HUDEP-2 (cell line): ENCODE measurements around the gene TRIO.
A peak's percentile ranks its signal among the peaks of the same experiment; 100 is the strongest.
"Not testable (repeated sequence)": the region's sequence is repeated elsewhere in the genome, so short reads cannot be mapped to it uniquely, and the experiment has no call there.

Experiments used
- DNase-seq, 76 experiments: peaks; one replicate each; lab custom pipeline; 2025; ENCODE audit not compliant: unreplicated experiment in 76 of 76; lab: John Stamatoyannopoulos, UW

Gene TRIO

GRCh38 chr5:14367364-14367763 is 224.2 kb downstream of the TRIO start:
- no peak for DNase-seq

DNA sequence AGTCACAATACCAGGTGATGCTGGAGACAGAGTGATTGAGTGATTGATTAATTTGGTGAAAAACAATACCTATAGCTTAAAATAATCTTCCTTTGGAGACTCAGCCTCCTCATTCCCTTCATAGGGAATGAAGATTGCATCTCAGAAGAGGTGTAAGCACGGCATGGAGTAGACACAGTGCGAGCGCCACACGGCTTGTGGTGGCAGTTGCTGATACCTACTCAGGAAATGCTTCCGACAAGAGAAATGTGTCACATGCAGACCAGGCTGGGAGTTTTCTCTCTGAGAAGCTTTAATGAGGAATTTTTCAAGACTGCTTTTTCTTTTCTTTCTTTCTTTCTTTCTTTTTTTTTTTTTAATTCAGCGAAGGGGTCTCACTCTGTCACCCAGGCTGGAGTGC is 226.6 kb downstream of the TRIO start:
- no peak for DNase-seq

GRCh38 chr5:14370386-14370785 is 227.2 kb downstream of the TRIO start:
- DNase-seq = no peak

DNA sequence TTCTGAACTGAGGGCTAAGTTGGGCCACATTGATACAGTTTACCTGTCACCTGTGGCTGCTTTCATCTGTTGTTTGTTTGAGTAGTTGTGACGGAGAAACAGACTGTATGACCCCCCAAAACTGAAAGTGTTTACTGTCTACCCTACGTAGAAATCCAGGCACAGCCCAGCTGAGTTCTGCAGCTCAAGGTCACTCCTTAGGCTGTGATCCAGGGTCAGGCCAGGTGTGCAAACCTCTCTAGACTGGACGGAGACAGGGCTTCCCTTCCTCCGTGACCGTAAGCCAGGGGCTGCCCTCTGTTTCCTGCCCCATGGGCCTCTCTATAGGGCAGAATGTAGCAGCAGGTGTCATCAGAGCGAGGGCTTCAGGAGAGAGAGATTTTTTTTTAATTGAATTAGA is 230.5 kb downstream of the TRIO start:
- no peak for DNase-seq

GRCh38 chr5:14374100-14374499 is 231.0 kb downstream of the TRIO start:
- DNase-seq = no peak

GRCh38 chr5:14376789-14377188 is 233.6 kb downstream of the TRIO start:
- no peak for DNase-seq

DNA sequence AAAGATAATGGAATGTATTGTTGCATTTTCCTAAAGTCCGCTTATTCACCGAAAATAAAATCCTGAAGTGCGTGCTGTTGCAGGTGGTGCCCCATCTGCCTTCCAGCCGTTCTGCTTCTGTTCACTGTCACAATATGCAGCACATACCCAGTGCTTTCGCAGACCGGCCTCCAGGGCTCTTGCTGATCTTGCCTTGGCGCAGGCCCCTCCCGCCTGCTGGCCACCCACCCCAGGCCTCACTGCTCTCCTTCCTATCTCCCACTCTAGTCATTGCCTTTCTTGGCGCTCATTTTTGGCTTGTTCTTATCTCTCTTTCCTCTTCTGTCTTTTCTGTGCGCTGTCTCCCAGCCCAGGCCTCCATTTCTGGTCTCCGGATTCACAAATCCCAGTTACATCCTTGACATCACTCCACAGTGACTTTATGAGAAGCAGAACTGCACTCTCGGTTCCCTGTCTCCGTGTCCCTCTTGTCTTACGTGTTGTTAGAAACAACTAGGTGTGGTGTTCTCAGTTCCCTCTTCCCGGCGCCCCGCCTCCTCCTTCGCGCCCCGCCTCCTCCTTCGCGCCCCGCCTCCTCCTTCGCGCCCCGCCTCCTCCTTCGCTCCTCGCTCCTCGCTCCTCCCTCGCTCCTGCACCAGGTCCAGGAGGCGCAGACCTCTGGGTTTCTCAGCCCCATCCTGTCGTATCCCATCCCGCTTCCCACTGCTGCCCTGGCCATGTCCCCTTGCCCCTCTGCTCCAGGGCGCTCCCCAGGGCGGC is 236.8 kb downstream of the TRIO start:
- DNase-seq = no peak

DNA sequence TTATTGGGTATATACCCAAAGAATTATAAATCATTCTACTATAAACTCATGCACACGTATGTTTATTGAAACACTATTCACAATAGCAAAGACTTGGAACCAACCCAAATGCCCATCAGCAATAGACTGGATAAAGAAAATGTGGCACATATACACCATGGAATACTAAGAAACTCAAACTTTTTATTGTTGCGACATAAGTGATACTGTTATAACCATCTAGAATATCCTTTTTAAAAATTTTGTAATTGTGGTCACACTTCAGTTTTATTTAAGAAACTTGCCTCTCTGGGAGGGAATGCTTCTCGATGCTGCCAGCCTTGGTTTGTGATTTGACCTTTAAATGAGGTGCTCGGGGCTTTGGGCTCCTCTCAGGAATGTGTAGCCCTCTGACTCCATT is 237.6 kb downstream of the TRIO start:
- no peak for DNase-seq

- DNase-seq = no peak
Observed at GRCh38 chr5:14382640-14383039, 239.5 kb downstream of the TRIO start.

DNA sequence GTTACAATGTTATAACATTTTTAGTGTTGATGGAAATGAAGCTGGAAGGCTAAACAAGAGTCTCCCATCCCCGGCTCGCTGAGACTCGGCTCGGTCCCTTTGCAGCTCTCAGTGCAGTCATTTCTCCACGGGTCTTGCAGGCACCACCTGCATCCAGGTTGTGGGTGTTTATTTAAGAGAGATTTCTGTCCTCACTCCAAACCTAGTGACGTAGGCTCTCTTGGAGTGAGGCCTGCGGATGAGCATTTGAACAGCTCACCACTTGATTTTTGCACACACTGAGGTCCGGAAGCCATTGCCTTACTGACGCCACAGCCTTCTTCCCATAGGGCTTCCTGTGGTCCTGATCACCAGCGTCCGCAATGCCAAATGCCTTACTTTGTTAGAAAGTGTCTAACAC is 240.8 kb downstream of the TRIO start:
- DNase-seq = no peak

DNA sequence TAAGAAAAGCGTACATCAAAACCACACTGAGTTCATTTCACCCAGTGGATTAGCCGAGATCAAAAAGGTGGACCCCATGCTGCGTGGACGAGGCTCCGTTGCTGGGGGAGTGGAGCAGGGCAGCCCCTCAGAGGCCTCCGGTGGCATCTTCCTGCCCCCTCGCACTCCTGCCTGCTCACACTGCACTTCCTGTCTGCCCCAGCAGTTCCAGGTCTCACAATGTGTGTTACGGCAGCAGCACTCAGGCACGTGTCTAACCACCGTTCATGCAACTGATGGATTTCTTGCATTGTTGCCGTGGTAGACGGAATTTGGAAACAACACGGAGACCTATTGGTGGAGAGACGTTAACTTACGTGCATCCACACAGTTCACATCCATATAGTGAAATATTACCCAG is 241.9 kb downstream of the TRIO start:
- DNase-seq = no peak

DNA sequence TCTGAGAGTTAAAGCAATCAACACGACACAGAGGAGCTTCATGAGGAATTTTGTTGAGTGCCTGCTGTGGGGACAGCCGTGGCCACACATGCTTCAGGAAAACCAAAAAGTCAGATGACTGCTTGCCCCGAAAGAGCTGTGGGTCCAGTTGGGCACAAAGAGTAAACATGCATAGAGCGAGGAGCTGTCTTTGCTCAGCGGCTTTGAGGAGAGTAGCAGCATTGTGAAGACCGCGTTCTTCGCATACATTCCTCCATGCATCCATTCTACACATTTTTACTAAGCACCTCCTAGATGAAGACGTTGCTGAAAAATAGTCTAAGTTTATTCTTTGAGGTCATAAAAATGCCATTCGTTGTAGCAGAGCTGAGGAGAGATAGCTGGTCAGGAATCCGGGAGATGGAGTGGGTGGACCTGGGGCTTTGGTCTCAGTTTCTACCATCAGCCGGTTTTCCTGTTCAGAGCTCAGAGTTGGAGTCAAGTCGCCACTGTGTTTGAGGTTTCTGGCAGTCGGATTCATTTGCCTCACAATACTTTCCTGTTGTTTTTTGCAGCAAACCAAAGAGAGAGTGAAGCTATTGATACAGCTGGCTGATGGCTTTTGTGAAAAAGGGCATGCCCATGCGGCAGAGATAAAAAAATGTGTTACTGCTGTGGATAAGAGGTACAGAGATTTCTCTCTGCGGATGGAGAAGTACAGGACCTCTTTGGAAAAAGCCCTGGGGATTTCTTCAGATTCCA is 243.9 kb downstream of the TRIO start:
- DNase-seq = no peak

DNA sequence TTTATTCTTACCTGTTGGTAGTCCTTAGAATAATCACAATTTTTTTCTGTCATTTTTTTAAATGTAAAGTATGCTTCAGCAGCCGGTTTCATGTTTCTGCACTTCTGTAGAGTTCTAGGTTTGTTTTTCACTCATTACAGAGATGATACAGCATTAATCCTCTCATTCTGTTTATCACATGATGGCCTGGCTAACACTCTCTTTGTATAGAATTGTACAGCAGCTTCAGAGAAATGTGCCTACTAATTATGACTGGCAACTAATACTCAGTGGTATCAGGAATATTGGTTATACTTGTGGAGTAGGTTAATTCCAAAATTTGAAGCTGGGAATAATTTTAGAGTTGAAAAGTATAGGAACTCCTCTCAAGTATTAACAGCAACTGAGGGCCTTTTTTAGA is 245.6 kb downstream of the TRIO start:
- DNase-seq = no peak

- DNase-seq = not testable (repeated sequence)
Observed at GRCh38 chr5:14392552-14392951, 249.4 kb downstream of the TRIO start.

GRCh38 chr5:14394365-14394764 is 251.2 kb downstream of the TRIO start:
- DNase-seq = no peak

GRCh38 chr5:14395411-14395810 is 252.3 kb downstream of the TRIO start:
- no peak for DNase-seq

GRCh38 chr5:14396066-14396465 is 252.9 kb downstream of the TRIO start:
- no peak for DNase-seq

DNA sequence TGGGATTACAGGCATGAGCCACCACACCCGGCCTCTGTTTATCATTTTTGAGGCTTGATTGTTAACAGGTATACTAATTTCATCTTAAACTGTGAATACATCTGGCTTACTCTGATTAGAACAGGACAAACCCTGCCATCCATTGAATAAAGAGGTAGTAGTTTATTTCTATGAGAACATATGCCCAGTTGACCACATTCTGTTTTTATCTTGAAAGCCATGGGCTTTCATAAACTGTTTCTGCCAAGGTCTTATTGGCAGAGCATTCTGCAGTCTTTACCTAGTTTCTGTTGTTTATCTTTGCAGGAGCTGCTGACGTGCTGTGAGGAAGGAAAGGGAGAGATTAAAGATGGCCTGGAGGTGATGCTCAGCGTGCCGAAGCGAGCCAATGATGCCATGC is 253.6 kb downstream of the TRIO start:
- DNase-seq = peak in 5 of 76 experiments; percentile 10 to 35 (median 19)

GRCh38 chr5:14397717-14398116 is 254.6 kb downstream of the TRIO start:
- no peak for DNase-seq

GRCh38 chr5:14399054-14399692 is 256.0 kb downstream of the TRIO start:
- peak in 26 of 76 experiments; percentile 4 to 50 (median 26) for DNase-seq

- DNase-seq = no peak
Observed at GRCh38 chr5:14400085-14400484, 256.9 kb downstream of the TRIO start.

DNA sequence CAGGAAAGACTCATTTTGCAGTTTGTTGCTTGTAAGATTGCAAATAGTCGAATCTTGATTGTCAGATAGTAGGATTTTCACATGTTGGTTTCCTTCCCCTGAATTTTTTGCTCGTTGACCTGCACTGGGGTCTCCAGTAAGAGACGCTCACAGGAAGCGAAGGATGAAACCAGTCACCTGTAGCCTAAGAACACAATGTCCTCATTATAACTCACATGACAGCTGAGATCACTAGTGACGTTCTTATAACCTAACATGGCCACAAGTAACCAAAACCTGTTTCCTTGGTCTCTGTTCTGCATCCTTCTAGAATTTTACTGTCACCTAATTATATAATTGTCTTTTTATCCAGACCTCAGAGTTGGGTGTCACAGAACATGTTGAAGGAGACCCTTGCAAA is 257.5 kb downstream of the TRIO start:
- no peak for DNase-seq
